ENCODE results near the gene ZNF689.
"Not testable (repeated sequence)": the region's sequence is repeated elsewhere in the genome, so short reads cannot be mapped to it uniquely, and the experiment has no call there.

The ZNF689 gene

DNA sequence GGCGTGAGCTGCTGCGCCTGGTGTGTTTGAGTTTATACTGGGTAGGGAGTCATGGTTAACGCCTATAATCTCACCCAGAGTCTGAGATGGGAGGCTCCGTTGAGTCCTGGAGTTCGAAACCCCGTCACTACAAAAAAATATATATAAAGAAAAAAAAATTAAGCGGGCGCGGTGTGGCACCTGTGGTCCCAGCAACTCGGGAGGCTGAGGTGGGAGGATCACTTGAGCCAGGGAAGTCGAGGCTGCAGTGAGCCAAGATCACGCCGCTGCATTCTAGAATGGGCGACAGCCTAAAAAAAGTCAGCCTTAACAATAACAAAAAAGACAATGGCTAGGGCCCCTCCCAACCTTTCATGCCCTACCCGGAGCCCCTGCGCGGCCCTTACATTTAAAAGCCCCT is 23.3 kb upstream of the ZNF689 start:
- no peak overlapping the region for H2BK15ac ChIP-seq (ENCODE audit: low read depth, poor library complexity, severe bottlenecking)
- H3K27ac ChIP-seq (ENCODE audit: low read length, poor library complexity, severe bottlenecking): no peak overlapping the region
- peaks cover 6% of the 10 kb centered on the region for H3K79me1 ChIP-seq (replicated peaks; ENCODE audit: low read length, poor library complexity, severe bottlenecking)
- DNase-seq: no peak
- H3K4me2 ChIP-seq (ENCODE audit: low read length, poor library complexity, severe bottlenecking): peak overlapping the region; percentile 44
- H2AFZ ChIP-seq (ENCODE audit: low read depth, low read length): peak overlapping the region; percentile 3
- H3K14ac ChIP-seq (ENCODE audit: low read length in 2 of 2): no peak overlapping the region
- H3K27me3 ChIP-seq (ENCODE audit: control insufficient read depth in 1 of 2, insufficient read depth in 1 of 2, low read length in 2 of 2): no peaks in the 10 kb centered on the region
- H3K4me1 ChIP-seq (ENCODE audit: control insufficient read depth, insufficient read depth, low read depth, low read length): peaks cover 4% of the 10 kb centered on the region
- H4K91ac ChIP-seq (ENCODE audit: low read length): no peak overlapping the region
- H3K9ac ChIP-seq (ENCODE audit: low read length): peak overlapping the region; percentile 92
- H3K9me3 ChIP-seq (ENCODE audit: control insufficient read depth, low read length): no peaks in the 10 kb centered on the region
- no peak overlapping the region for H3K23ac ChIP-seq (ENCODE audit: low read length in 2 of 2)
- H2AK5ac ChIP-seq (ENCODE audit: low read length, severe bottlenecking): no peak overlapping the region
- H3K18ac ChIP-seq (ENCODE audit: low read depth in 1 of 2, low read length in 2 of 2): peak overlapping the region in 1 of 2 experiments; percentile 19
- peak overlapping the region in 1 of 2 experiments; percentile 32 for H3K4ac ChIP-seq (ENCODE audit: low read depth in 1 of 2, low read length in 2 of 2)
- WGBS: 80% methylated on average over 11 of the region's 17 CpGs
- H3K4me3 ChIP-seq (ENCODE audit: insufficient read depth in 1 of 2, low read depth in 1 of 2, low read length in 2 of 2): peak overlapping the region; percentile 48 to 87
- no peaks in the 10 kb centered on the region for H3K36me3 ChIP-seq (ENCODE audit: control insufficient read depth in 1 of 2, insufficient read depth in 2 of 2, low read depth in 1 of 2, low read length in 2 of 2)
- no peak overlapping the region for H2BK120ac ChIP-seq (ENCODE audit: low read depth, low read length)
- H2BK5ac ChIP-seq (ENCODE audit: low read depth, low read length, poor library complexity, severe bottlenecking): no peak overlapping the region
- no peak overlapping the region for H2BK12ac ChIP-seq (ENCODE audit: low read length in 2 of 2)
- H4K8ac ChIP-seq (ENCODE audit: low read length): peak overlapping the region; percentile 89

GRCh38 chr16:30632454-30632853 is 22.3 kb upstream of the ZNF689 start:
- H3K9me3 ChIP-seq (ENCODE audit: control insufficient read depth, low read length); H2BK15ac ChIP-seq (ENCODE audit: low read depth, poor library complexity, severe bottlenecking); H3K36me3 ChIP-seq (ENCODE audit: control insufficient read depth in 1 of 2, insufficient read depth in 2 of 2, low read depth in 1 of 2, low read length in 2 of 2); H3K9ac ChIP-seq (ENCODE audit: low read length); H2BK120ac ChIP-seq (ENCODE audit: low read depth, low read length); H2BK12ac ChIP-seq (ENCODE audit: low read length in 2 of 2); H3K14ac ChIP-seq (ENCODE audit: low read length in 2 of 2); H4K8ac ChIP-seq (ENCODE audit: low read length); H3K4me1 ChIP-seq (ENCODE audit: control insufficient read depth, insufficient read depth, low read depth, low read length); H3K4me2 ChIP-seq (ENCODE audit: low read length, poor library complexity, severe bottlenecking); H2BK5ac ChIP-seq (ENCODE audit: low read depth, low read length, poor library complexity, severe bottlenecking); H2AFZ ChIP-seq (ENCODE audit: low read depth, low read length); H3K18ac ChIP-seq (ENCODE audit: low read depth in 1 of 2, low read length in 2 of 2); H3K27ac ChIP-seq (ENCODE audit: low read length, poor library complexity, severe bottlenecking); H3K4me3 ChIP-seq (ENCODE audit: insufficient read depth in 1 of 2, low read depth in 1 of 2, low read length in 2 of 2); H3K4ac ChIP-seq (ENCODE audit: low read depth in 1 of 2, low read length in 2 of 2); H3K23ac ChIP-seq (ENCODE audit: low read length in 2 of 2); H3K27me3 ChIP-seq (ENCODE audit: control insufficient read depth in 1 of 2, insufficient read depth in 1 of 2, low read length in 2 of 2); H2AK5ac ChIP-seq (ENCODE audit: low read length, severe bottlenecking); H3K79me1 ChIP-seq (replicated peaks; ENCODE audit: low read length, poor library complexity, severe bottlenecking); DNase-seq; H4K91ac ChIP-seq (ENCODE audit: low read length): not testable (repeated sequence)
- 100% methylated on average over 4 of the region's 7 CpGs for WGBS

GRCh38 chr16:30628628-30629540 is 18.7 kb upstream of the ZNF689 start:
- H3K14ac ChIP-seq (ENCODE audit: low read length in 2 of 2): no peak overlapping the region
- H3K79me1 ChIP-seq (replicated peaks; ENCODE audit: low read length, poor library complexity, severe bottlenecking): no peaks in the 10 kb centered on the region
- no peaks in the 10 kb centered on the region for H3K36me3 ChIP-seq (ENCODE audit: control insufficient read depth in 1 of 2, insufficient read depth in 2 of 2, low read depth in 1 of 2, low read length in 2 of 2)
- peak; percentile 71 for DNase-seq
- no peak overlapping the region for H4K8ac ChIP-seq (ENCODE audit: low read length)
- H4K91ac ChIP-seq (ENCODE audit: low read length): no peak overlapping the region
- H2AFZ ChIP-seq (ENCODE audit: low read depth, low read length): no peak overlapping the region
- peak overlapping the region; percentile 43 for H3K9ac ChIP-seq (ENCODE audit: low read length)
- peak overlapping the region; percentile 60 for H3K4me2 ChIP-seq (ENCODE audit: low read length, poor library complexity, severe bottlenecking)
- H2BK15ac ChIP-seq (ENCODE audit: low read depth, poor library complexity, severe bottlenecking): no peak overlapping the region
- no peak overlapping the region for H3K4ac ChIP-seq (ENCODE audit: low read depth in 1 of 2, low read length in 2 of 2)
- H2BK120ac ChIP-seq (ENCODE audit: low read depth, low read length): no peak overlapping the region
- H3K27ac ChIP-seq (ENCODE audit: low read length, poor library complexity, severe bottlenecking): no peak overlapping the region
- H2BK5ac ChIP-seq (ENCODE audit: low read depth, low read length, poor library complexity, severe bottlenecking): no peak overlapping the region
- peaks cover 2% of the 10 kb centered on the region for H3K4me1 ChIP-seq (ENCODE audit: control insufficient read depth, insufficient read depth, low read depth, low read length)
- H2AK5ac ChIP-seq (ENCODE audit: low read length, severe bottlenecking): no peak overlapping the region
- no peak overlapping the region for H3K23ac ChIP-seq (ENCODE audit: low read length in 2 of 2)
- no peak overlapping the region for H3K4me3 ChIP-seq (ENCODE audit: insufficient read depth in 1 of 2, low read depth in 1 of 2, low read length in 2 of 2)
- 60% methylated on average over 16 of the region's 18 CpGs for WGBS
- no peaks in the 10 kb centered on the region for H3K27me3 ChIP-seq (ENCODE audit: control insufficient read depth in 1 of 2, insufficient read depth in 1 of 2, low read length in 2 of 2)
- H2BK12ac ChIP-seq (ENCODE audit: low read length in 2 of 2): no peak overlapping the region
- H3K18ac ChIP-seq (ENCODE audit: low read depth in 1 of 2, low read length in 2 of 2): no peak overlapping the region
- no peaks in the 10 kb centered on the region for H3K9me3 ChIP-seq (ENCODE audit: control insufficient read depth, low read length)

GRCh38 chr16:30626236-30626635 is 16.0 kb upstream of the ZNF689 start:
- Histone ChIP-seq H3K9me3 (ENCODE audit: control insufficient read depth, low read length) (no peaks in the 10 kb centered on the region), H4K91ac (ENCODE audit: low read length) (no peak overlapping the region), H2BK120ac (ENCODE audit: low read depth, low read length) (no peak overlapping the region), H3K79me1 (replicated peaks; ENCODE audit: low read length, poor library complexity, severe bottlenecking) (no peaks in the 10 kb centered on the region), H3K18ac (ENCODE audit: low read depth in 1 of 2, low read length in 2 of 2) (no peak overlapping the region), H3K27me3 (ENCODE audit: control insufficient read depth in 1 of 2, insufficient read depth in 1 of 2, low read length in 2 of 2) (peaks cover 3 to 16% of the 10 kb centered on the region in 2 experiments), H3K9ac (ENCODE audit: low read length) (no peak overlapping the region), H2BK5ac (ENCODE audit: low read depth, low read length, poor library complexity, severe bottlenecking) (no peak overlapping the region), H3K4me2 (ENCODE audit: low read length, poor library complexity, severe bottlenecking) (no peak overlapping the region), H3K4me3 (ENCODE audit: insufficient read depth in 1 of 2, low read depth in 1 of 2, low read length in 2 of 2) (no peak overlapping the region), H3K23ac (ENCODE audit: low read length in 2 of 2) (no peak overlapping the region), H4K8ac (ENCODE audit: low read length) (no peak overlapping the region), H2AFZ (ENCODE audit: low read depth, low read length) (no peak overlapping the region), H2BK15ac (ENCODE audit: low read depth, poor library complexity, severe bottlenecking) (no peak overlapping the region), H3K4ac (ENCODE audit: low read depth in 1 of 2, low read length in 2 of 2) (no peak overlapping the region), H3K14ac (ENCODE audit: low read length in 2 of 2) (no peak overlapping the region), H3K27ac (ENCODE audit: low read length, poor library complexity, severe bottlenecking) (no peak overlapping the region), H2AK5ac (ENCODE audit: low read length, severe bottlenecking) (no peak overlapping the region), H2BK12ac (ENCODE audit: low read length in 2 of 2) (no peak overlapping the region), H3K36me3 (ENCODE audit: control insufficient read depth in 1 of 2, insufficient read depth in 2 of 2, low read depth in 1 of 2, low read length in 2 of 2) (no peaks in the 10 kb centered on the region), H3K4me1 (ENCODE audit: control insufficient read depth, insufficient read depth, low read depth, low read length) (no peaks in the 10 kb centered on the region)
- 93% methylated on average over 9 of the region's 9 CpGs for WGBS
- DNase-seq: no peak
